NCI-H187 (cell line): ENCODE results near the gene ATP2C2.

ENCODE experiments used
- DNase-seq, 2 experiments: peaks; one replicate each; lab custom pipeline; 2025; lab: John Stamatoyannopoulos, UW

Gene ATP2C2

DNA sequence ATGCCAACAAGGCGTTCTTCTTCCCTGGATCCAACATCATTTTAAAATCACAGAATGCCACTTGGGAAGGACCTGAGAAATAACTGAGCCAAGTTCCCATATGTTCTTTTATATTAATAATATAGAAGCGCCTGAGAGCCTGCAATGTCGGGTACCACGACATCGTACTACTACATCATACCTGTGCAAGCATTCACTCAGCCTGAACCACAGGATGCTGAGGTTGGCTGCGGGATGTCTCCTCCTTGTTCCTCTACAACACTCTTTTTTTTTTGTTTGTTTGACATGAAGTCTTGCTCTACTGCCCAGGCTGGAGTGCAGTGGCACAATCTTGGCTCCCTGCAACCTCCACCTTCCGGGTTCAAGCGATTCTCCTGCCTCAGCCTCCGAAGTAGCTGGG lies 2.1 kb upstream of the ATP2C2 start:
- DNase-seq = no peak

DNA sequence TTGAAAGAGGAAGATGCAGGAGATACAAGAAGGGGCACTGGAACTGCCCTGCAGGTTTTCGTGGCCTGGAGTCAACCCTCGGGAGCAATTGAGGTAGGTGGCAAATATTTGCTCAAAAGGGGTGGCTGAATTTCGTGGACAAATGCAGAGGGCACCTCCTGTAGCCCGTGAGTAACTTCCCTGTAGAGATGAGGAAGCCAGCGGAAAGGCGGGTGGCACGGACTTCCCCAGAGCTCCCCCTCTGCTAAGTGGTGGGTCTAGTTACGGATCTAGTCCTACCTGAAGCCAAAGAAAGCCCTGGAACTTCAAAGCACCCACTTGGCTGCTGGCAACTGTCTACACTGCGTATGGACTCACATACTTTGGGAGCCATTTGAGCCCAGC lies 1.0 kb upstream of the ATP2C2 start:
- DNase-seq = no peak

DNA sequence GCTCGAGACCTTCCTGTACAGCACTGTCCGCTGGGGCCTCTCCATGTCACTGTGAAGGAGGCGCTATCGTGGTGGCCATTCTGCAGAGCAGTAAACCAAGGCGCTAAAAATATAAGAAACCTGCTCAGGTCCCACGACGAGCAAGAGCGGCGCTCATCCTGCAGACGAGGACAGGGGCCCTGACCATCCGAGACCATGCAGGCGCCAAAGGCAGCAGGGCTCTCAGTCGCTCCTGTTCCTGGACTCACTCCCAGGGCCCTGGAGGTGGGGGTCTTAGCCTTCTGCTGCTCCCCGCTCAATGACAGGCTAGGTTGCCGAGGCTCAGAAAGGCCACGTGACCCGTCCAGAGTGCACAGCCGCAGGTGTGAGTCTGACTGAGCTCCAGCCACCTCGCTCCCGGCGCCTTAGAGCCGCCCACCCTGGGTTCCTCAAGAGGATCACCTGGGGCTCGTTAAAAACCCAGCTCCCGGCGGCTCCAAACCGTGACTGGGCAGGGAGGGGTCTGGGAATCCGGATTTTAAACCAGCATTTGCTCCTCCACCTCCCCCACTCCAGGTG lies 509 bp upstream of the ATP2C2 start:
- DNase-seq = no peak

DNA sequence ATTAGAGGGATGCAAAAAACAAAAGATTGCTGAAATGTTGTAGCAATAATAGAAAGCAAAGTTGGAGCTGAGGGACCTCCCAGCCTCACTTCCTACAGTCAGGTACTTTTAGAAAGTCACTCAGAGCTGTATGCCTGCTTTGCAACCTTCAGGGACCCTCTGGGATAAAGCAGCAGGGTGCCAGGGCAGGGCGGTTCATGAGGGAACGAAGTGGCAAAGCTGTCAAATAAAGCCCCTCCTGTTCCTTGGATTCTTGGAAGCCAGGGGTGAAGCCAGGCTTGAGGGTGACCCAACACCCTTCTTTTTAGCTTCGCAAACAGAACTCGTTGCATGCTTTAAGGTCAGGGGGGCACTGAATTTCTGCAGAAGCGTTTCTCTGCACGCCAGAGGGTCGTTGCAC lies 767 bp downstream of the ATP2C2 start:
- DNase-seq = no peak

DNA sequence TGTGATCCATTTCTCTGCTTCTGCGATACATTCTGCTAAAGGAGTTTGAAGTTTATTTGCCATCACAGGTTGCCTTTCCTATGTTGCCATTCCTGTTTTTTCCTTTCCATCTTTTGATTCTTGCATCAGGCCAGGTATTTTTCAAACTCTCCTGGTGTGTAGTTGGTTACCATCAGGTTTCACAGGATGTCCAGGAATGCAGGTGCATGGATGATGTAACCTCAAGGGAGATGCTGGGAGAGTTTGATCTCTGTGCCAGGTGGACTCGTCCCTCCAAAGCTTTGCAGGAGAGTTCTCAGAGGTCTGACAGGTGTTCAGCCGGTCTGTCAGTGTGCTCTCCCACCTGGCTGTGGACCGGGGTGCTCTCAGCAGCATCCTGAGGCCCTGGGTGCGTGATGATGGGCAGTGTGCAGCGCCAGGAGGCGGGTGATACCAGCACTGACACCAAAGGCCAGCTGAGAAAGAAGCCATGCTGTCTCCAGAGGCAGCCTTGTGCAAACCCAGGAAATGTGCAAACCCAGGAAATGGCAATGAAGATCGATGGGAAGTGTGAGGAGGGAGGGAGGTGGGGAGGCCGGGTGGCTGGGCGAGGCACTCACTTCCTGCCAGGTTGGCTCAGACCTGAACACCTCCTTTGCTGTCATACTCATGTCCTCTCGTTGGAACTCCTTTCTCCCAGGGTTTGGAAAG lies 1.7 kb downstream of the ATP2C2 start:
- no peak for DNase-seq

DNA sequence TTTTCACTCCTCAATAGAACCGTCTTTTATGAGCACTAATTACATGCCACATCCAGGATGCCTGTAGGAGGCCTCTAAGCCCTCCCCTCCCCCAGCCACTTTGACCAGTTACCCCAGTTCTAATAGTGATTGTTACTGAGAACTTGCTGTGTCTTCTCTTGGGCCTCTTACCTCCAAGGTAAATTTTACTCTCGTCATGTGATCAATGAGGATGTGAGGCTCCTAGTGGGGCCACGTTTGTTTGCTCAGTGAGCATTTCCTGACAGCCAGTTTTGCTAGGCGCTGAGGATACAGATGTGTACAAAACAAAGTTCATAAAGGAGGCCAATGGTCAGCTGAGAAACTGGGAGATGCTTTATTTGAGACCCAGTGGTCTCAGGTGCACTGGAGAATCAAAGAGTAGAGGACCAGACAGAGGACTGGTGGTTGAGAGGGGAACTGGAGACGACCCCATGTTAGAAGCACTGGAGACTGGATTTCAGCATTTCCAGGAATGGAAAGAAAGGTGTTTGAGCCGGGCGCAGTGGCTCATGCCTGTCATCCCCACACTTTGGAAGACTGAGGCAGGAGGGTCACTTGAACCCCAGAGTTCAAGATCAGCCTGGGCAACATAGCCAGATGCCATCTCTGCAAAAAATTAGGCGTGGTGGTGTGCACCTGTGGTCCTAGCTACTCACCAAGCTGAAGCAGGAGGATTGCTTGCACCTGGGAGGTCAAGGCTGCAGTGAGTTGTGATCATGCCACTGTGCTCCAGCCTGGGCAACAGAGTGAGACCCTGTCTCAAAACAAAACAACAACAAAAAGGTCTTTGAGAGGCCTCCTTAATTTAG lies 2.6 kb downstream of the ATP2C2 start:
- no peak for DNase-seq

DNA sequence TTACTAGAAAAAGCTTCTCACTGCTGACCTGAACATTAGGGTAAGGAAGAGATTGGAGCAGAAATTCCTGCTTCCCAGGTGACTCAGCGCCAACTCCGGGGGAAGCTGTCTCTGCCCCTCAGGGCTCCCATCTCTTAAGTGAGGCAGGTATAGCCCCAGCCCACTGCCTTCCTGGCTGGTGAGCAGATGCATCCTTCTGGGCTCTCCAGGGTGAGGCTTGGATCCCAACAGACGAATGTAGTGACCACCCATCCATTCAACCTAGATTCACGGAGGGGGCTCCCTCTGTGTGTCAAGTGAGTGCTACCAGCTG lies 3.2 kb downstream of the ATP2C2 start:
- no peak for DNase-seq

DNA sequence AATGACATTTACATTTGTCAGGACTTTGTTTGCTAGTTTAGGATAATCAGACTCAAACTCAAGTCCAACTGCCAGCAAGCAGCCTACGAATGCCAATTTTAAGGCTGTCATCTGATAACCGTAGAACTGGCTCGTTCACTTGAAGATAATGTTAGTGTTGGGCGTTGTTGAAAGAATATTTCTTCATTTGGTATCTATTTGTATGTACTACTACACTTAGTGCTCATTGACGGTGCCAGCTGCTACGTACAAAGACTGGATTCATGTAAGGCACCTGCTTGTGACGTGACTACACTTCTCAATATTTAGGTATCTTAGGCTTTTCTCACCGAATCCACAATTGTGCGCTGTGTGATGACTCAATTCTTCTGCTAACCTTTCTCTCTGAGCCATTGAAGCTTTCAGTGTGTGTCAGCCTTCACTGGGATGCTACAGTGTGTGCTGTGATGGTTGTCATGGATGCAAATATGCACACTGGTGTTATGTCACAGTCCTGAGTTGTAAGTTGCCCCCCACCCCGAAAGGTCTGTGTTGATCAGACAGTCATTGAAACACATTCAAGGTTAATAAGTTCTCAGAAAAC lies 5.7 kb downstream of the ATP2C2 start:
- no peak for DNase-seq

DNA sequence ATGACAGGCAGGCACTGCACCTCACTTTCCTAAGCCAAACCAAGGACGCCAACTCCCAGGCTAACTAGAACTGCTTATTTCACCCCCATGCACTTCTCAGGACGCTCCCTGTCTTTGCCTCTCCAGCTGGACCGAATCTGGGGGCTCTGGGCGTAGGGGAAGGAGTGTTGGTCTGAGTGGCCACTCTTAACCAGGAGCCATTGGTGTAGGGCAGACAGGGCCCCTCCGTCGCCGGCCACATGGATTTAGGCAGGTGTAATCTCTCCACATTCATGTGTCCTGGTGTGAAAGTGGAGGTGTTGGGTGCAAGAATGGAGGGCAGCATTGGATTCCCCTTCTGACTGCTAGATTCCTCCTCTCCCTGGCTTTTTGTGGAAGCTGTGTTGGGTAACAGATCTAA lies 9.8 kb downstream of the ATP2C2 start:
- no peak for DNase-seq

DNA sequence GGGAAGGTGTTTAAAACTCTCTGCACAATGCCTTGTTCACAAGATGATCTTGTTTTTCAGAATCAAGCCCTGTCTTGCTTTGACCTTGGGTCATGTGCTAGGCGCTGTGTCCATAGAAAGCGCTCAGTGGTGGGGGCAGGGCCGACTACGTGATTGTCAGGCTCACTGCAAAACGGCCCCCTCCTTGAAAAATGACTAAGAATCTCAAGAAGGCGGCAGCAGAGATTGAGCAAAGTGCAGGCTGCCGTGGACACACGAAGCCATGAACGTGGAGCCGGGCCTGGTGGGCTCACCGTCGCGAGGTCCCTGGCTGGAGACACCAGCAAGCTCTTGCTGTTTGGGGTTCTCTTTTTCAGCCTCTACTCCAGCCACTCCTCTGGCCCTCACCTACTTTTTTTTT lies 10.2 kb downstream of the ATP2C2 start:
- DNase-seq = no peak

DNA sequence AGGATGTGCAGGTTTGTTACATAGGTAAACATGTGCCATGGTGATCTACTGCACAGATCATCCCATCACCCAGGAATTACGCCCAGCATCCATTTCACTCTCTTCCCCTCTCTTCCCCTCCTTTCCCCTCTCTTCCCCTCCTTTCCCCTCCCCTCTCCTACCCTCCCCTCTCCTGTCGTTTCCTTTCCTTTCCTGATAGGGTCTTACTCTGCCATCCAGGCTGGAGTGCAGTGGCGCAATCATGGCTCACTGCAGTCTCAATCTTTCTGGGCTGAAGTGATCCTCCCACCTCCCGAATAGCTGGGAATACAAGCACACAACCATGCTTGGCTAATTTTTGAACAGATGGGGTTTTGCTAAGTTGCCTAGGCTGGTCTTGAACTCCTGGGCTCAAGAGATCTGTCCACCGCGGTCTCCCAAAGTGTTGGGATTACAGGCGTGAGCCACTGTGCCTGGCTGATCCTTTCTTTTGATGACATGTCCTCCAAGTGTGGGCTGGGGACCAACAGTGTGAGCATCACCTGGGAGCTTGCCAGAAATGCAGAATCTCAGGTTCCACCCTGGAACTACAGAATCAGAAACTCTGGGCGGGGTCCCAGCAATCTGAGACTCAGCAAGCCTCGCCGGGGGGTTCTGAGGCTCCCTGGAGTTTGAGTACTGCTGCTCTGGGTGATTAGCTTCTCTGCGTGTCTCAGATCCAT lies 10.8 kb downstream of the ATP2C2 start:
- no peak for DNase-seq

DNA sequence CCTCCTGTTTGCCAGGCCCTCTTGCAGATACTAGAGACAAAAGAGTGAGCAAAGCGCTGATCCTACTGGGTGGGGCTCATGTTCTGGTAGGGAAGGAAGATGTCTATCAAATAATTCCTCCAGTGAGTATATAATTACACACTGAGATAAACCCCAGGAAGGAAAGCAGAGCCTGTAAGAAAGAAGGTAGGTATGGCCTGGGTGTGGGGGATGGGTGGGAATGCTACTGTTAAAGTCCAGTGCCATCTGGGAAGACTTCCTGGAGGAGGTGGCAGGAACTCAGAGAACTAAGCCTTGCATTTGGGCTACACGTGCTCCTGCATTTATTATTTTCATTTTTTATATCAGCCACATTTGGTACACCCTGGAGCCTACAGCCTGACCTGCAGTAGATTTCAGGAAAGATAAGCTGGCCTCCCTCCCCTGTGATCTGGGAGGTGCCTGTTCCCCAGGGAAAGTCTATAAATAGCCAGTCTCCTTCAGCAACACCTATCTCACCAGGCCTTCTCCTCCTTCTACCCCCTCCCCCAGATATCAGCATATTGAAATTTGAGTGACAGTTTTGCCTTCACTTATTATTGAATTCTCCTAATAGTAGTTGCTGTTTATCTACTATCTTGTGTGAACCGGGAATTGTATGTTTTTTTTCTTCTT lies 11.5 kb downstream of the ATP2C2 start:
- no peak for DNase-seq

DNA sequence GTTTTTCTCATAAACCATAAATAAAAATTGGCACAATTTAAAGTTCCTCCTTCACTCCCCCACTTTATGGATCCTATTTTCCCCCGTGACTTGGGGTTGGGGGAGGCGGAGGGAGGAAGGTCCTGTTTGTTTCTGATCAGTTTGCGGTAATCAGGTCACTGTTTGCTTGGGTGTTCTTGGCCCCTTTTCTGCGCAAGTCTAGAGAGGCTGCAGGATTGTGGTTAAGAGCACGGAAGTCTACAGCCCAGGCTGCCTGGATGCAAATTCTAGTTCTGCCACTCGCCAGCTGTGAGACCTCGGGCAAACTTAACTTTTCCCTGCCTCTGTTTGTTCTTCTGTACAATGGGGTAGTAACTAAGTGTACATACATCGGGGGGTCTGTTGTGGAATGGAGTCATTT lies 12.1 kb downstream of the ATP2C2 start:
- DNase-seq = no peak

DNA sequence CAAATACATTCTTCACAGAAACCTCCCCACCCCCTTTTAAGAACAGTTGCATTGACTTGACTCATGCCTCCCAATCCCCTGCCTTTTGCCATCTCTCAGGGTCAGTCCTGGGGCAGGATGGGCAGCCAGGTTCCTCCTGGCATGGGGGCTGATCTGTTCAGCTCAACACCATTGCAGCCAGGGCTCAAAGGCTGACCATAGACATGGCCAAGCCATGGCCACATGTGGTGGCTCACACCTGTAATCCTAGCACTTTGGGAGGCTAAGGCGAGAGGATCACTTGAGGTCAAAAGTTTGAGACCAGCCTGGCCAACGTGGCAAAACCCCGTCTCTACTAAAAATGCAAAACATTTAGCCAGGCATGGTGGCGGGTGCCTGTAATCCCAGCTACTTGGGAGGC lies 14.1 kb downstream of the ATP2C2 start:
- DNase-seq = no peak

DNA sequence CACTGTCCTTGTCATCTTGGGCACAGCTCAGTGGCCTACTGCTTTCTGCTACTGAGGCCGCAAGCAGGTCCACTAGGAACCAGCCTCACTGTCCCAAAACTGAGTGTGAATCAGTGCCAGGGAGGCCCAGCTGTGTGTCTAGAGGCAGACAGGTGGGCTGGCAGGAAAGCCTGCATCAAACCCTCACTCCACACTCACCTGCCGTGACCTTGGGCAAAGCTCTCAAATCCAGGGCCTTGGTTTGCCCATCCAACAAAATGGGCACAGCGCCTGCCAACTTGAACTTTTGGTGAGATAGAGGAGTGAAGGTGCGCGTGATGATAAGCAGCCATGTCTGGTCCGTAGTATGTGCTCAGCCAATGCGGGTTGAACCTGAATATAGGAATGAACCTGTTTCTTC lies 14.8 kb downstream of the ATP2C2 start:
- no peak for DNase-seq

DNA sequence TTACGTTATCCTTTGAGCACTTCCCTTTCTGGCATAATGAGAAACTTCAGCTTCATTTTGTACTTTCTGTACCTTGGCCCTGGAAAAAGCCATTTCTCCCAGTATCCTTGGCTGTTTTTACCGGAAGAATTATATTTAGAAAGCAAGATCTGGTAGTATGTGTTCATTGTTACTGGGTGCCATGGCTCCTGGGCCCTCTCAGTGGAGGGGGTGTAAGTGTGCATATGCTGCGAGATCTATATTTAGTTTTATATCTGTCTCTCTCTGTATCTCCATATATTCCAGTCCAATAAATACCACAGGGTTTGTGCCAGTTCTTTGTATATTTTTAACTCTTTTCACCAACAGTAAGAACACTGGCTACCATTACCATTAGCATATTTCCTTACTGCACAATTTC lies 17.7 kb downstream of the ATP2C2 start:
- no peak for DNase-seq

DNA sequence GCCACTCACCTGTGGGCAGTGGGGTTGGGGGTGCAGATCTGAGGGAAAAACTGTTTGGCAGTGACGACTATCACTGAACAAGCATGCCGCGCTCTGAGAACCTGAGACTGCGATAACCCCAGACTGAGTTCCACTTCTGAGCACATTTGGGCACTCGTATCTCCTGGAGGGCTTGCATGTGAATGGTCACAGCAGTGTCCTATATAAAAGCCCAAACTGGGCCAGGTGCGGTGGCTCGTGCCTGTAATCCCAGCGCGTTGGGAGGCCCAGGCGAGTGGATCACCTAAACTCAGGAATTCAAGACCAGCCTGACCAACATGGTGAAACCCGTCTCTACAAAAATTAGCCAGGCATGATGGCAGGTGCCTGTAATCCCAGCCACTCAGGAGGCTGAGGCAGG lies 18.7 kb downstream of the ATP2C2 start:
- no peak for DNase-seq

DNA sequence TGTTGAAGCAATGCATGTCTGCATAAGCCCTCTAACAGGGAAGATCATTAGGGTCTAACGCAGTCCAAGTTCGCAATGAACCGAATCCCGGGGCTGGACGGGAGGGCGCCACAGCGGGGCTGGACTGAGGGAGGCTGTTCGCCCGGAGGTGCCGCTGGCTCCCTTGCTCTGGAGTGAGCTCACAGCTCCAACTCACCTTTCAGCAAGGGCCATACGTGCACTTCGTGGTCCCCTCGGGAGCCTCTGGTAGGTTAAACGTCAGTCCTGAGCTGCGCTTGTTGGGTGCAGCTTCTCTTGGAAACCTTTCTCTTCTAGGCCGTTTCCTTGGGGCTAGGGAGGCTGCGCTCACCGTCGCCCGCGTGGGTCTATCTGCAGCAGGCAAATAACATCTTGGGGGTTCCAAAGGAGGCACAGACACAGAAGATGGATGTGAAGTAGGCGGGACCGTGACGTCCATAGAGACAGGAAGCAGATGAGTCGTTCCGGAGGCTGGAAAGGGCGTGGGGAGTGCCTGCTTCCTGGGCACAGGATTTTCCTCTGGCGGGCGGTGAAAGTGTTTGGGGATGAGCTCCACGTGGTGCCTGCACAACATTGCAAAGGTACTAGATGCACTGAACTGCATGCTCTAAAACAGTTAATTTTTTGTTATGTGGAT lies 21.9 kb downstream of the ATP2C2 start:
- DNase-seq = no peak

DNA sequence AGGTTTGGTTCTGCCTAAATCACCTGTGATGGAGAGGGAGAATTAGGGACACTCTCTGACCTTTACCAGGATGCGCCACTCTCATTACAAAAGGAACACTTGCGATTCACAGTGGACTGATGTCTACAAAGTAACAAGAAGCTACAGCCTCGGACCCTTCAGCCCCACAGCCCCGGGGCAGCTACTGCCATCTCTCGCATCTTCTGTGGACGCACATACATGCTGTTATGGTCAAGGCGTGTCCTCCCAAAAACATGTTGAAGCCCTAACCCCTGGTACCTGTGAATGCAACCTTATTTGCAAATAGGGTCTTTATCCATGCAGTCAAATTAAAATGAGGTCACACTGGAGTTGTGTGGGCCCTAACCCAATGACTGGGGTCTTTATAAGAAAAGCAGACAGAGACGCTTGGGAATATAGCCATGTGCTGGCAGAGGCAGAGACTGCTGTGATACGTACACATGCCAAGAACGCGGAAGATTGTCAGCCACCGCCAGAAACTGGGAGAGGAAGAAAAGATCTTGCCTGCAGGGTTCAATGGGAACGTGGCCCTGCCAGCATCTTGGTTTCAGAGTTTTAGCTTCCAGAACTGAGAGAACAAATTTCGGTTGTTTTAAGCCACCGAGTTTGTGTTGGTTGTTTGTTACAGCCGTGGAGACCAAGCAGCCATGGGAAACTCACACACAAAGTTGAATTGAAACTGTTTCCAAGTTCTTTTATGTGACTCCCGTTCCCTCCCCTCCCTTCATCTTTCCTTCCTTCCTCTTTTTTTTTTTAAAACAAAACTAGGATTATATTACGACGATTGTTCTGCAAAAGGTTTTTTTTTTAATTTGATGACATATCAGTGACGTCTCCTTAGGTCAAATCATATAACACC lies 23.1 kb downstream of the ATP2C2 start:
- DNase-seq = no peak

DNA sequence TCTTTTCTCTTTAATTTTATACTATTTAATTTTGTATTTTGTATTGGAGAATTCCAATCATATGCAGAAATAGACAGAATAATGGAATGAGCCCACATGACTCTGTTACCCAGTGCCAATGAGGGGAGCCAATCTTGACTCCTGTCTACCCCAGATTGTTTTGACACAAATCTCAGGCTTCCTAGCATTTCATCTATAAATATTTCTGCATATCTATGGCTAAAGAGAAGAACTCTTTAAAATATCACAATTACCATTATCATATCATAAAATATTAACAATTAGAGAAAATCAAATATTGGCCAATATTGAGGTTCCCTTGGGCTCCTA lies 23.7 kb downstream of the ATP2C2 start:
- no peak for DNase-seq

DNA sequence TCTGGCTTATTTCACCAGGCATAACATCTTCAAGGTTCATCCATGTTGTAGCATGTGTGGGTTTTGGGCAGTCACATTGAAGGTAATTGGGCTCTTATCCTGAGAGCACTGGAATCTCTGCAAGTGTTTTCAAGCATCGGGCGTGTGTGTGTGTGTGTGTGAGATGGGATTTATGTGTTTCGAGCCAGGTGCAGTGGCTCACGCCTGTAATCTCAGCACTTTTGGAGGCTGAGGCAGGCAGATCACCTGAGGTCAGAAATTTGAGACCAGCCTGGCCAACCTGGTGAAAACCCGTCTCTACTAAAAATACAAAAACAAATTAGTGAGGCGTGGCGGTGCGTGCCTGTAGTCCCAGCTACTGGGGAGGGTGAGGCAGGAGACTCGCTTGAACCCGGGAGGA lies 27.7 kb downstream of the ATP2C2 start:
- DNase-seq = peak; percentile 7 to 38
